ENCODE measurements around the gene IPCEF1.
"Not testable (repeated sequence)": the region's sequence is repeated elsewhere in the genome, so short reads cannot be mapped to it uniquely, and the experiment has no call there.

IPCEF1 gene

DNA sequence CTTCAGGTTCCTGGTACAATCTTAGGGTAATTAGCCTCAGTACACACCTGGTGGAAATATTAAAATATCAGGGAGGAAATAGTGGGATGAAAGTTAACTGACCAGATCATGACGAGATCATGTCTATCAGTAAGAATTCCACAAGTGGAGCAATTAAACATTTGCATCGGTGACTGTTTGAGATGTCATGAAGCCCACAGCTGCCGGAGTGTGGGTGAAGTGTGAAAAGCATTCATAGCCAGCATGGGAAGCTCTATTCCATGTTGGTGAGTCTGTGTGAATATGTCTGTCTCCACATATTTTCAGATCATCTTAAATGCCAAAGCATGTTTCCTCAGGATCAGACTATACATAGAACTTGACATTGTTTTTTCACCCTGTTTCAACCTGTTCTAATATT, 142.8 kb downstream of the IPCEF1 start:
- DNase-seq, result no peak

DNA sequence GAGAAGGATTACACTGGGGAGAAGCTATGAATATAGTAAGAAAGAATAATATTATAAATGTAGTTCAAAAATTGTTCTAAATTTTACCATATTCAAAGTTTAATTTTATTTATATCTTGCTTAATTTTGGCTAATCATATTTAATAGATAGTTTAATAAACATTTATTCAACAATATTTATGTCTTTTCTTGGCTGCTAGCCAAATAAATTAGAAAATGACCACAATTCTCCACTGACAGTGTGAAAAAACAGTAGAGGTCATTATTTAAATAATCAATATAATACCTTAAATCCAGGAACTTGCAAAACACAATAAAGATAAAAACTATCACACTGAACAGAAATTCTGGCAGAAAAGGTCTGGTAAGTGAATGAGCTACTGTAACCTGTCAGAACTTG, 145.9 kb downstream of the IPCEF1 start:
- no peak for DNase-seq

DNA sequence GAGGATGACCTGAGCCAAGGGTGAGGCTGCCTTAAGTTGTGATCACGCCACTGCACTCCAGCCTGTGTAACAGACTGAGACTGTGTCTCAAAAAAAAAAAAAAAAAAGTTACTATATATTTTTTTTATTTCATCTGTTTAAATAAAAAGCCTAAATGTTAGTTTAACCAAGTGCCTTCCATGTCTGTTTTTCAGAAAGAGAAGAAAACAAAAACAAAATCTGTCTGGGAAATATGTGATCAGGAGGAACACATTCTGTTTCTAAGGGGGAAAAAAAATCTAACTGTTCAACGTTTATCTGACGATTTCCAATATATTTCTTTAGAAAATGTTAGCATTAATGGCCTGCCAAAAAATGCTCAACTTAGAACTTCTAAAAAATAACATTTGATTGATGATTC, 147.0 kb downstream of the IPCEF1 start:
- no peak for DNase-seq

DNA sequence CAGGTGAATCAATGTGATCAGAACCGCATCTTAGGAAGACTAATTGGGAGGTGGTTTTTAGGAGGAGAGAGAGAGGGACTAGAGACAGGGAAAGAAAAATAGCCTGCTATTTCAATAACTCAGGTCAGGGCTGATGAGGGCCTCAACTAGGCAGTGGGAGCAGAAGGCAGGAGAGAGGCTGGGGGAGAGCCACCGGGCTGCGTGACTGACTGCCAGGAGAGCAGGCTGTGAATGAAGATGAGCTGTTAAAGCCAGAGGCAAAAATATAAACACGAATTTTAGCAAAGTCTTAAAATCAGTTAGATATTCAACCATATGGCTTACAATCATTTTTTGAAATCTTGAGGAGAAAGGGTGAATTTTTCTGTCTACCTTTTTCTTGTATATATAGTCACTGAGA, 149.6 kb downstream of the IPCEF1 start:
- no peak for DNase-seq

DNA sequence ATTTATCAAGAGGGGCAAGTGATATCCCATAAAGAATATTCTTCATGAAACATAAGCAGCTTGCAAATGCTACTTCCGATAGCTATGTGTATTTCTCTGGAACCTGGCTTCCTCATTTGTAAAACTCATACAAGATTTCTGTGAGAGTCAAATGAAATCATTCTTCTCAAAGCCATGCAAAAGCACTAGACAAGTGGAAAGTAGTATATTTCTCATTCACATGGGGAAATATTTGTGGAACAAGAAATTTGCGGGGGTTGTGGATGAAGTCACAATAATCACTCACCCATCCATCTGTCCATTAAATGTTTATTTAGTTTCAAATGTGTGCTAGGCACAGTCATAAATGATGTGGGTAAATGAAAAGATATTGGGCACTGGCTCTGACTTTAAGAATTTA, 150.5 kb downstream of the IPCEF1 start:
- no peak for DNase-seq

DNA sequence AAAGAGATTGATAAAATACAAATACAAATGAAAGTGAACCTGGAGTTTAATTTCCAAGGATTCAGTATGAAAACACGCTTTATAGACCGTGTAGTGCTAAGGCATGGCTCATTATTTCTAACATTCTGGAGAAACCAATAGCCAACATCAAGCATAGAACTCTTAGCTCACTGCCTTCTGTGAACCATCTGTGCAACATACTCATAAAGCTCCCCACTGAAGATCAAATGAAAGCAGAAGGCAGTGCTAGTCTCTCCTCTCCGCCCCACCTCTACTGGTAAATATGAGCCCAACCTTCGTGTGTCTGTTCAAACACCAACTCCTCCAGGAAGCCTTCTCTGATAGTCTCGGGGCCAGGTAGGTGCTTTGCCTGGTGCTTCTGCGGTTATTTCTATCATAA, 153.6 kb downstream of the IPCEF1 start:
- no peak for DNase-seq

DNA sequence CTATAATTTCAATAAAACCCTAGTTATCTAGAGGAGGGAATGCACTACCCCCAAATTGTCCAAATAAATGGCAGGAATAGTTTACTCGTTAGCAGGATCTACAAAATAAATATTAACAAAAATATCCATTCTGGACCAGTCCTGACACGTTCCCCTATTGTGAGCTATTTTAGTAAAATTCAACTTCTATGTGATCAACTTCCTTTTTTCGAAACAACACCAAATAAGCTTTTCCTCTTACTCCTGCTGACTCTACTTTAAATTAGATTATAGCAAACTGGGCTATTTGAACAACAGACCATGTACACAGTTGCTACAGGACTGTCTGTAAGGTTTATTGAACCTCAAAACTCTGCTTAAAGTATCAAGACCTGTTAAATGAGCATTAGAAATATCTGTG, 154.3 kb downstream of the IPCEF1 start:
- DNase-seq, result no peak

DNA sequence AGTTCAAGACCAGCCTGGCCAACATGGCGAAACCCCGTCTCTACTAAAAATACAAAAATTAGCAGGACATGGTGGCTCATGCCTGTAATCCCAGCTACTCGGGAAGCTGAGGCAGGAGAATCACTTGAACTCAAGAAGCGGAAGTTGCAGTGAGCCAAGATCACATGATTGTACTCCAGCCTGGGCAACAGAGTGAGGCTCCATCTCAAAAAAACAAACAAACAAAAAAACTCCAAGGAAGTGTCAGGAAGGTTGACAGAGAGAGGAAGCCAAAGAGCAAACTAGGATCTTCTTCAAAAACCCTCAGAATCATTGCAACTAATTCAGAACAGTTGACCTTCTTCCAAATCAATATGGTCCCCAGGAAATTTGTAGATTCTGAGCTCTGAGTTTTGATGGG, 154.9 kb downstream of the IPCEF1 start:
- not testable (repeated sequence) for DNase-seq

DNA sequence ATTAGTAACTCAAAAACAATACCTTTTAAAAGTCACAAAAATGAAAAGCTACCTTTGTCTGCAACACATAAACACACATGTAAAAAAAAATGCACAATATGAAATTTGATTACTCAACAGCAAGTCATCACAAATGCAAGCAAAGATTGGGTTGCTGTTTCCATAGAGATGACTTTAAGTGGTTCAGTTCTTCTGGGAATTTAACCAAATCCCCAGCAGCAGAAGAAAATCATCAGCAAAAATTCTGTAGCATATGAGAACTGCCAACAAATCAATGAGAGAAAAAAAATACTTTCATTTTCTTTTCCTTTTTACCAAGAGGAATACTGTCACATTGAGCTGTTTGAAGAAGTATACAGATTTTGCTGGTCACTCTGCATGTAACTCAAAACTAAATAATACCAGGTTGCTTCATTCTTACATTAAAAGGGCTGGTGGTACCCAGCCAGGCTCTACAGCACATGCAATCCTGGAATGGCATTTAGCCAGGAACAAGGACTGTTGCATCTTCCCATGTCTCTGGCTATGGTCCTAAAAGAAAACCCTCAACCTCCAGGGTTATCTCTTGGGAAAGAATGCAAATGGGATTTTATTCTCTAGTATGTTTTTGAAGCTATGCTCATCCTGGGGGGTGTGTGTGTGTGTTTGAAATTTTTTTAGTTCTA, 159.3 kb downstream of the IPCEF1 start:
- no peak for DNase-seq

DNA sequence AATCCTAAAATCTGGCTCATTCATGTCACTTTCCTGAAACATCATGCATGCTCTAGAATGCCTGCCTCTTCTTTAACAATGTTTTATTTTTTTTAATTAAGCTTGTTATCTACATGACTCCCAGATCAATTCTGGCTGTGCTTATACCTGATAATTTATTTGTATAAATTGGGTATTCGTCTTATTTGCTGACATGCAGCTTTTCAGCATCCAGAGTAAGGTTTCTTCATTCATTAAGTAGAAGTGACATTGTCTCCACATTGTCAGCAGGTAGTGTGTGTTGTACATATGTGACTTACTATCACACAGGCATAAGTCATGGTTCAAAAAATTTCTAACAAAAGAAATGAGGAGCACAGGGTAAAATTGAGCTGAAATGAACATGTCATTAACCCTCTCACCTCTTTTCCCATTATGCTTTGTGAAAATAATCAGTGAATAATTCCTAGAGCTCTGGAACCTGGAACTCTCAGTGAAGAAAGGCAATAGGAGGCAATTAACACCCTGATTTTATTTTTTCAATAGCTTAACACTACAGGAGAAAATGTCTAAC, 160.2 kb downstream of the IPCEF1 start:
- DNase-seq, result no peak

DNA sequence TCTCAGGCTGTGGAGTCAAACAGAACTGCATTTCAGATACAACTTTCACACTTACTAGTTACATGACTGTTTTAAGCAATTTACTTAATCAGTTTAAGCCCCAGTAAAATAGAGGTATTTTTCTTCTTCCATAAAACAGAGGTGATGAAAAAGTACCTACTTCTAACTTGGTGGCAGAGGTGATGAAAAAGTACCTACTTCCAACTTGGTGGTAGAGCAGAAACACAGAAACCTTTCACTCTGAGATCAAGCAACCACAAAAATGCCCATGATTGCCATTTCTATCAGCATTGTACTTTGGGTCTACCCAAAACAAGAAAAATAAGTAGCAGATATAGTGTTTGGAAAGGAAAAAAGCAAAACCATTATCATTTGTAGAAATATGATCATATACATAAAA, 168.9 kb downstream of the IPCEF1 start:
- DNase-seq, result no peak

DNA sequence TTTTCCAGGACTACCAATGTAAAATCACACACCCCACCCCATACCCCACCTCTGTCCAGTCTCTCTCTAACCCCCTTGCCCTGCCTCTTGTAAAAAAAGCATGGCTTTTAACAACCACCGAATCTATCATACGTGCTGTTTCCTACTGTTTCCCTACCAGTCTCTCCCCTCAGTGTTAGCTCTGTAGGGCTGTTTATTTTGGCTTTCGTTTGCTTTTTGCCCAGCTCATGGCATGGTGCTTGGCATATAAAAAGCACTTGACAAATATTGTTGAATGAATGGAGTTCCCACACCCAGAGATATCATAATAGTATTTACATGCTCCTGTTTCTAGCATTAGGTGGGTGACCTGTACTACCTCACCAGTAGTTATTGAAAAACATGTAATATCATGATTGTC, 169.4 kb downstream of the IPCEF1 start:
- no peak for DNase-seq

DNA sequence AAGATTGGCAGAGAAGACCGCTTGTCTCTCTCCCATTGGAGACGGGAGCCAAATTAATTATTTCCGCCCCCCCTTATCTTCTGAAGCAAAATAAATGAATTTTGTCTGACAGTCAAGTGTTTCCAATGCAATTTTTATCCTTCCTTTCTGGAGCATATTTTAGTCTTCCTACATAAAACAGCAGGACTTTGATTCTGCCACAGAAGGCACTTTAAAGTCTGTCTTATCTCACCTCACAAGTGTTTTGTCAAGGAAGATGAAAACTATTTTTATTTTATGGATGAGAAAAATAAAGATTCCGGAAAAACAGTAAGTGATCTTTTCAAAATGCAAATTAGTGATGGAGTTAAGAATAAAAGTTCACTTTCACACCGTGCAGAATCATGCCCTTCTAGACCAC, 177.2 kb downstream of the IPCEF1 start:
- DNase-seq, result no peak

DNA sequence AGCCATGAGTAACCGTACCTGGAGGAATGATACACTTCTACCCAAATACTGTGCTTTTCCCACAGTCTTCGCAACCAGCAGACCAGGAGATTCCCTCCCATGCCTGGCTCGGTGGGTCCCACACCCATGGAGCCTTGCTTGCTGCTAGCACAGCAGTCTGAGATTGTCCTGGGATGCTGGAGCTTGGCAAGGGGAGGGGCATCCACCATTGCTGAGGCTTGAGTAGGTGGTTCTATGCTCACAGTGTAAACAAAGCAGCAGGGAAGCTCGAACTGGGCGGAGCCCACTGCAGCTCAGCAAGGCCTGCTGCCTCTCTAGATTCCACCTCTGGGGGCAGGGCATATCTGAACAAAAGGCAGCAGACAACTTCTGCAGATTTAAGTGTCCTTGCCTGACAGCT, 184.2 kb downstream of the IPCEF1 start:
- peak in 1 of 2 experiments; percentile 4 for DNase-seq

DNA sequence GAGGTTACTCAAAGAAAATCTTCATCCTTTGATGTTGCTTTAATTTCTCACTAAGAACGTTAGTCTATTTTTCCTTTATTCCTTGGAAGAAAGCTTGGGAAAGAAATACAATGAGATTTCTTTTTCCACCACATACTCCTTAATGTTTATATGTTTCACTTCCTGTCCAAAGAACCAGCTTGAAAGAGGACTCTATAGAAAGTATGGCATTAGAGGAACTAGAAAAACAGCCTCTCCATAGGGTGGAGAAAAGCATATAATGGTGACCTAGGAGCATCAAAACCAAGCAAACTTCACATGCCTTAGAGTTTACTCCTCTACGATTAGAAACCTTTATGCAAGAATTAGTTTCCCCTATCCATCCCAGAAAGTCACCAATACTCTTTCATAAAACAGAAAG, 186.5 kb downstream of the IPCEF1 start:
- no peak for DNase-seq

DNA sequence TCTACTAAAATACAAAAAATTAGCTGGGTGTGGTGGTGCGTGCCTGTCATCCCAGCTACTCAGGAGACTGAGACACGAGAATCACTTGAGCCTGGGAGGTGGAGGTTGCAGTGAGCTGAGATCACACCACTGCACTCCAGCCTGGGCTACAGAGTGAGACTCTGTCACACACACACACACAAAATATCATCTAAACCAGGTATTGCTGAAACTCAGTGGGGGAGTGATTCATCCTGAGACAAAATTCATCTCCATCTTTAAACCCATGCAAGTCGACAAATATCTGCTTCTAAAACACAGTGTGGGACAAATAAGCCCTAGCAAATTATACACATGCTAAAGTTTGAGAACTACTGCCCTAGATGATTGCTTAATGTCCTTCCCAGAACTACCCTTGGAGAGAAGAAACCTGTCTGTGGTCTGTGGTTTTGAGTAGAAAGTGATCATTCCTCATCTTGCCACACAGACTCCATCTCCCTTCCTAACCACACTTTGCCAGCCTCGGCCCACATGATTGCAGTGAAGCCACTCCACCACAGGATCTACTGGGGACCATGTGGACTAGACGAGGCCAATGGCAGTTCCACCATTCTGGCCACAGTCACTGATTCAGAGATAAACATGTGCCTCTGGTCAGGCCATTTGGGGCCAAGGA, 187.3 kb downstream of the IPCEF1 start:
- no peak for DNase-seq

DNA sequence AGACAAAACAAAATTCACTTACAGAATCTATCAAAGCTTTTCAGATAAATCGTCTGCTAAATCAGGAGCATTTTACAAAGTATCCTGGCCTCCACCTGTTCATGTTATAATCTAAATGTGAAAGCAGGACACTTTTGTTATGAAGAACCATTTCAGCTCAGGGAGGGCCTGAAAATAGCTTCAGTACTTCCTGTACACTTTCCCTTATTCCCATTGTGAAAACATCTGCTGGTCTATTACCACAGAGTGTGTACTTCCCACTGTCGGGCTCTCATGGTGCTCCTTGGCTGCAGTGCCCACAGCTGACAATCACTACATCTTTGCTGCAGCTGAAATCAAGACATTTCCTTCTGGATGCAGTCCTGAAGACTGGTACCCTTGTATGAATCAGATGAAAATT, 189.5 kb downstream of the IPCEF1 start:
- DNase-seq, result no peak

DNA sequence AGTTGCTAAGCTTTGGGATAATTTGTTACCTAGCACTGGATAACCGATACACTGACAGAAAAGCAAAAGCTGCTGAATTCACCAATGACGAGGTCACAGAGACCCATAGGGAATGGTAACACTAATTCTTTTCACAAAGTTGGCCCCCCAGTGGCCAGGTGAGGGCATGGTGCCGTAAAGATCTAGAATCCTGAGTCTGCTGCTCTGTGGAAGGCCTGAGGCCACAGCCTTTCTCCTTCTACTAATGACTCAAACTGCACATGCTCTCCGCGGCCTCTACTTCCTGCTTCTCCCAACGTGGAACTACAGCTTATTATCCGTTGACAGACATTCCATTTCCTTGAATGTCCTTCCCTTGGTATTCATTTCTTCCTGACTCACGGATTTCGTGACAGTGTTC, 190.5 kb downstream of the IPCEF1 start:
- DNase-seq, result no peak

DNA sequence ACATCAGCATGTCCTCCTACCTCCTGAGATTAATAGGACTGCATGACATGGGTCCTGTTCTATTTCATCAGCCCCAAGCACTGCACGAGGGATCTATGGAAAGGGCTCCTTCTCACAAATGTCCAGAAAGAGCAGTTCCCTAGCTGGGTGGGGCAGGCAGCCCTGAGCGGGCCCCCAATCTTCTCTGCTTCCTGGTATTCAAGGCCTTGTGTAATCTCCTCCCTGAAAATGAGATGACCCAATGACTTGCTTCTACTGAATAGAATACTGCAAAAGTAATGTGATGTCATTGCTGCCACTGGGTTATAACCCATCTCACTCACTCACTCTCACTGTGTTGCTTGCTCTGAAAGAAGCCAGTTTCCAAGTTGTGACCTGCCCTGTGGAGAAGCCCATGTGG, 191.1 kb downstream of the IPCEF1 start:
- no peak for DNase-seq

DNA sequence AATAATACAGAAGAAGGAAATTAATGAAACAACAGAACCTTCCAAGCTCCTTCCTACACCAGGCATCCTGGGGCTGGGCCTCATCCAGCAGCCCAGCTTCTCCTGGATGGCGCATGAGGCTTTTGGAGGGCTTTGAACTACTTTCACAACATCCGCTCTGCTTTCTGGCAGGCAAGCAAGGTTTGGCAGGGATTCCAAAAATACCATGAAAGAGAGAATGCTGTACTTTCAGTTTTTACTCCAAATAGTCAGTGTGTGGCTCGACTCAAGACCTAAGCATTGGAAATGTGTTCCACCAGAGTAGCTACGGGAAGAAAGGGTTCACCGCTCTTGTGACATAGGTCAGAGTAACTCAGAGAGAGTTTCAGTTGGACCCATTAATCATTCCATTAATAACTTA, 192.2 kb downstream of the IPCEF1 start:
- DNase-seq, result no peak

DNA sequence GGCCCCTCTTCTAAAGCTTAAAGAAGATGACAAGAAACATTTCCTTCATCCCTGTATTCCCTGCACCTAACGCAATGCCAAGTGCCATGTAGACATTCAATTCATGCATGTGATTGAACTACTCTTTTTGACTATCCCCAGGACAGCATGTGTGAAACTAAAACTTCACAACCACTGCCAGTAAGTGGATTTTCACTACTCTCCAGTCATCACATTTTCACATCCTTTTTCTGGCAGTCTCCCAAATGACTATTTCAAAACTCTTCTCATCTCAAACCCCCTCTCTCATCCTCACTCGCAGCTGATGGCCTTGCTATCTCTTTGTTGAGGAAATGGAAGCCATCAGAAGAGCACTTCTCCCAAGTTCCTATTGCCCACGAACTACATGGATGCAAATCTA, 194.9 kb downstream of the IPCEF1 start:
- DNase-seq, result no peak

DNA sequence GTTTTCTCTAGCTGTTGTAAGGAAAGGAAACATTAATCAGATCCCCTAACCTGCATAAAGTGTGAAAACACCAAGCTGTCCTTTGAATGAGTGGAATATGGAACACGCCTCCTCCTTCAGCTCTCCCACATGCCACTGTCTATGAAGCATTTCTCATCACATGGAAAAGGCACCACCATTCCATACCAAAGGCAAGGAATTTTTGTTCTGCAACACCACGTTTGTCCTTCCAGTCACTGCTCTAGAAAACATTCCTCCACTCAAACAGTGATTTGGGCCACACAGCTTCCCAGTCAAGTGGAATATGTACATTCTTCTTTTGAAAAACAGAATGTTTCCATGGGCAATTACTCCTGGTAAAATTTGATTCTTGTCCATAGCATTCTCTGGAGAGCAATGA, 197.5 kb downstream of the IPCEF1 start:
- DNase-seq, result no peak

DNA sequence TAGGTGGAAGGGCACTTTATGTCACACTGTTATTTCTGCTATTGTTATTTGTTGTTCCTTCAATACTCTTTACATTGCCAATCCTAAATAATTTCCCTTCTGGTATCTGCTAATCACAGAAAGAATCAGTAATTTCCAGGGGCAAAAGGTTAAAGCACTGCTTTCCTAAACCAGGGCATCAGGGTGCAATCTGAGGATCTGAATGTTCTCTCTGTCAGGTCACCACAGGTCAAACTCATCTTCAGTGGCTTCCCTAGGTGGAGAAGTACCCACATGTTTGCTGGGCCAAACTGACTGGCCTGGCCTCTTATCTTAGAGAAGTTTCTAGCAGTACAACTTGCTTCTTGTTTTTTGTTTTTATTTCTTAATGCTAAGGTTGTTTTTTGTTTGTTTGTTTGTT, 198.9 kb downstream of the IPCEF1 start:
- no peak for DNase-seq

DNA sequence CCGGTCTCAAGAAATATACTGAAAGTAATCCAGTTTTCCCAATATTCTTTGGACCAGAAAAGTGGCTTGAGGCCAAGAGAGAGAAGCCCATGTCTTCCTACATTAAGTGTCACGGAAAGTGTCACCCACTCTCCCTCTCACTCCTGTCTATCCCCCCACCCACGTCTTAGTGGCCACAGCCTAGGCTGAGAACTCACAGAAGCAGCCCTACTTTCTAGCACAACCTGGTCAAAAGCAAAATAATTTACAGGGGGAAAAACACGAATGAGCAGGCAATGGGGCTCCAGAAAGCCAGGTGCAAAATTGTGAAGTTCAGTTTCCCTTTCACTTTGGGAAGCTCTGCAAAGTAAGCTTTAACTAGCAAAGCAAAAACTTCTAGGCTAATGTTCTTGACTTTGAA, 199.5 kb downstream of the IPCEF1 start:
- DNase-seq, result no peak
